GM20431 (cell line): ENCODE measurements around the gene MAEA.

Experiments used
- in situ Hi-C: fragments of 300-500 bp; cut with MseI, MboI; formaldehyde crosslinking; loops from one replicate; pipeline ENCODE4 v1.15.0; 2020; ENCODE audit warnings: low sequenced_read_pairs; ENCODE audit not compliant: unreplicated experiment

The MAEA gene

DNA sequence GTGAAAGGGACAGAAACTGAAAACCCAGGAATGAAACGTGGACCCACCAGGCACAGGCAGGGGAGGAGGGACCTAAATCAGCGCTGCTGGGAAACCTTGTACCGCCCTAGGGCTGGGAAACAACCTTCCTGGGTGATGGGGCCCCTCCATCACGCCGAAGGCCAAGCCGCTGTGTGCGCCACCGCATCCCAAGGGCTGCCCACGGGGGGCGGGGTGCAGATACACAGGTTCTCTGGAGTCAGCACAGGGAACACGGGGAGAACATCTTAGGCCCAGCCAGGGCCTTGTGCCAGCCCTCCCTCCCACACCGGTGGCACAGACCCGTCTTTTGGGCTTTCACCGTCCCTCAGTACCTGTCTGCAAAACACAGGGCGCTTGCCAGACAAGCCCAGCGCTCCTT, 70.3 kb downstream of the MAEA start:
- in situ Hi-C loops: loop anchor here (25.0 kb wide), 1 partner anchor 223 kb away; no protein-coding TSS in a partner anchor

DNA sequence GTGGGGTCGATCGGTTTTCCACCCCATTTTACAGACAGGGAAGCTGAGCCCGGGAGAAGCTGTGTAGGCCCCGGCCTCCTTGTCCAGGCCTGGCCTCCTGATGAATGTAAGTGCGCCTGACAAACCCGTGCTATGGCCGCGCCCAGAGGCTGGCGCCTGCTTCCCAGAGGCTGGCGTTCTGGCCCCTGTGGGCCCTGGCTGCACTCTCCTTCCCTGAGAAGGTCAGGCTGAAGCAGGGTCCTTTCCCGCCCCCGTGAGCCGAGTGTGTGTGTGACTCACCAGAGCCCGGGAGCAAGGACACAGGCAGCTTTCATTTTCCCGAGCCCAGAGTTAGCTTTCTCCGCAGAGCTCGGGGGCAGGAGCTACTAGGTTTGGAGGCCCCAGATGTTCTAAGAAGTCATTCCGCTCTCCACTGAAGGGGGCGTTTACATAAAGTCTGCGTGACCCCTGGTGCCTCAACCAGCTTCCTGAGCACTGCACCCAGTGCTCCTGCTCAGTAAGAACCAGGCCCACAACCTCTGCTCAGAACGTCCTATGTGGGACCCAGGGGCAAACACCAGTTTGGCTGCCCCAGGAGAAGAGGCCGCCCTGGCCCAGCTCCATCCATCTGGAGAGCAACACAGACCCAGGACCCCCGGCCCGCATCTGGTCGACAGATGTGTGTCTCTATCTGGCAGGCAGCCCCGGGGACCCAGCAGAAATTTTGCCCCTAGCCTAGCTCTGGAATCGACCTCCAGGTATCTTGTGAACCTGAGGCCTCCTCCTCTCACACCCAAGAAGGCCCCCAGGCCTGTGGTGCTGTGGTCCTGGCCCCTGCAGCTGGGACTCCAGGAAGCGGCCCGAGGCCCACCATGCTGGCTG, 71.0 kb downstream of the MAEA start:
- in situ Hi-C loops: loop anchor here (25.0 kb wide), 1 partner anchor 223 kb away; no protein-coding TSS in a partner anchor

DNA sequence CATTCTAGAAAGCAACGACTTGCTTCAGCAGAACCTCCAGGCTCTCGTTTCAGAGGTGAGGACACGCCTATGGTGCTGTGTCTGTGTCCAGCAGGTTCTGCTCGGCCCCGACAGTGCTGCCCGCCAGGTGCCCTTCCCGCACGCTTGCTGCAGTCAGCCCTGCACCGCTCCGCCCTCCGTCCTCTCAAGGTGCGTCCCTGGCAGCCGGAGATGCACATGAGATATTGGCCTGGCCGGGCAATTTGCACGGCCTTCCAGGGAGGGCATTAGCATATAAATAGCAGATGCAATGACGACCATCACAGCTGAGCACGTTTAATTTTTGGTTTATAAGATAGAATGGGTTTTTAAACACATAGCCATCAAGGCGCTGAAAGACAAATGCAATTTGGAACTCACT, 71.7 kb downstream of the MAEA start:
- in situ Hi-C loops: loop anchor here (25.0 kb wide), 1 partner anchor 224 kb away; no protein-coding TSS in a partner anchor

DNA sequence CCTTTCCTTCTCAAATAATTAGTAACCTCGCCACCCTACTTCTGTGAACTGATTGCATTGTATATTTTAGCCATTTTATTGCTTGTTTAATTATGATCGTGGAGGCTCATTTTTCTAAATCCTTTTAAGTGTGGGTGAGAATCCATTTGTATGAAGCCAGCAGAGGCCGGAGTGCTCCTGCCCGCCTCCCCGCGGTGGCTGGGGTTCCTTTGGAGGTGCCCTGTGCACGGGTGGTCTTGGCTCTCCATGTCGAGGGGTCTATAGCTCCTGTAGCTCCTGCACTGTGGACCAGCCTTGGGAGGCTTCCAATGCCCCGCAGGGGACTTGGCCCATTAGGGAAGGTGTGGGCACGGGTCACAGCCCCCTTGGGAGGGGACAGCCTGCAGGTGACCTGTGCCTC, 72.4 kb downstream of the MAEA start:
- in situ Hi-C loops: loop anchor here (25.0 kb wide), 1 partner anchor 225 kb away; no protein-coding TSS in a partner anchor

DNA sequence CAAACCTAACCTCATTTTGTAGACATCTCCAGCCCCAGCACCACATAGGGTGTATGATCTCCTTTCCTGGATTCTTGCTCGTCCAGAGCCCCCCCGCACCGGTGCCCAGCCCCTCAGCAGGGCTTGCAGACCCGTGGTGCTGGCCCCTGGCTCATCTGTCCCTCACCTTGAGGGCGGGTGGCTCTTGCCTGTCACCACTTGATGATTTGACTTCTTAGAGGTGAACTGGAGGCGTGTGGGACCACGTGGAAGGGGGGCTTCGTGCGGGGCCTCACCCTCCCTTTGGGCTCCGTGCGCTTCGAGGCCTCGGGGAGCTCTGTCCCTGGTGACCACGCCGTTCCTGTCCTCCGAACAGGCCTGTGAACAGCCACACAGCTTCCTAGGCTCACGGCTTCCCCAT, 72.8 kb downstream of the MAEA start:
- in situ Hi-C loops: loop anchor here (25.0 kb wide), 1 partner anchor 225 kb away; no protein-coding TSS in a partner anchor

DNA sequence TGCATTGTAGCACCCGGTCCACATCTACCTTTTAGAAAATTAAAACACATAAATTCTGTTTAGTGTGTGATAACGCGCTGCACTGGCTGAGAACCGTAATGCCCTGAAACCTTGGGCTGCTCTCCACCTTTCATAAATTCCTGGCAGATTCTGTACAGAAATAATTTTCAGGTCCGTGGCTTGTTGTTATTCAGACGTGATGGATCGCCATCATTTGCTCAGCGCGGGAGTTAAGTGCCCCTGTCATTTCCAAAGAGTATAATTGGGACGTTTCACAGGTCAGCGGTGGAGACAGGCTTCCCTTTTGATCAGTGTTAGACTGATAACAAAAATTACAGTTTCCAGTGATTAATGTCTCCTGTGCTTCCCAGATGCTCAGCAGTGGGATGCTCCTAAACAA, 73.8 kb downstream of the MAEA start:
- in situ Hi-C loops: loop anchor here (25.0 kb wide), 1 partner anchor 226 kb away; no protein-coding TSS in a partner anchor

DNA sequence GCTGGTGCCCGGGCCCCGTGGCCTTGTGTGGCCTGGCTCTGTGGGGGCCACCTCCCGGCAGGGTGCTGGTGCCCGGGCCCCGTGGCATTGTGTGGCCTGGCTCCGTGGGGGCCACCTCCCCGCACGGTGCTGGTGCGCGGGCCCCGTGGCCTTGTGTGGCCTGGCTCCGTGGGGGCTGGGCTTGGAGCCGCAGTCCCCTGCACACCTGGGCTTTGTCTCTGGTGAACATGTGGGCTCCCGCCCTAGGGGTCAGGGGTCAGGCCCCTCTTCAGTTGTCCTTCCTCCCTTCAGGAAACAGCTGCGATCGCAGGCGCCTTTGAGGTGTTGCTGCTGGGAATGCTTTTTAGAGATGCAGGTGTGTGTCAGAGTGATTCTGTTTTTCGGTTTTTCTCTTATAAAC, 74.5 kb downstream of the MAEA start:
- in situ Hi-C loops: loop anchor here (25.0 kb wide), 1 partner anchor 227 kb away; no protein-coding TSS in a partner anchor

DNA sequence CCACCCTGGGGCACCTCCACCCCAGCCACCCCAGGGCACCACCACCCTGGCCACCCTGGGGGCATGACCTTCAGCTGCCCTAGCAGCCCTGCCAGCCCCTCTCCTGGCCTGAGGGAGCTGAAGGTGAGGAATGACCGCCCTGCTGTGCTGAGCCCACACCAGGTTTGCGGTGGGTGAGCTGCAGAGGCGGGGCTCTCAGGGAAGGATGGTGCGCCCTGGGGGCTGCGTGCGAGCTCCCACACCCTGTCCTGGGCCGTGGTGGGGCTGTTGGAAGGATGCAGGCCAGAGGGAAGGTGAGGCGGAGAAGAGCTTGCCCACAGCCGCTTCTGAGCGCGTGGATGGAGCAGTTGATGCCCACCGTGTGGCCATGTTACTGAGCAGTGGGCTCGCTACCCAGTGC, 75.1 kb downstream of the MAEA start:
- in situ Hi-C loops: loop anchor here (25.0 kb wide), 1 partner anchor 227 kb away; no protein-coding TSS in a partner anchor

DNA sequence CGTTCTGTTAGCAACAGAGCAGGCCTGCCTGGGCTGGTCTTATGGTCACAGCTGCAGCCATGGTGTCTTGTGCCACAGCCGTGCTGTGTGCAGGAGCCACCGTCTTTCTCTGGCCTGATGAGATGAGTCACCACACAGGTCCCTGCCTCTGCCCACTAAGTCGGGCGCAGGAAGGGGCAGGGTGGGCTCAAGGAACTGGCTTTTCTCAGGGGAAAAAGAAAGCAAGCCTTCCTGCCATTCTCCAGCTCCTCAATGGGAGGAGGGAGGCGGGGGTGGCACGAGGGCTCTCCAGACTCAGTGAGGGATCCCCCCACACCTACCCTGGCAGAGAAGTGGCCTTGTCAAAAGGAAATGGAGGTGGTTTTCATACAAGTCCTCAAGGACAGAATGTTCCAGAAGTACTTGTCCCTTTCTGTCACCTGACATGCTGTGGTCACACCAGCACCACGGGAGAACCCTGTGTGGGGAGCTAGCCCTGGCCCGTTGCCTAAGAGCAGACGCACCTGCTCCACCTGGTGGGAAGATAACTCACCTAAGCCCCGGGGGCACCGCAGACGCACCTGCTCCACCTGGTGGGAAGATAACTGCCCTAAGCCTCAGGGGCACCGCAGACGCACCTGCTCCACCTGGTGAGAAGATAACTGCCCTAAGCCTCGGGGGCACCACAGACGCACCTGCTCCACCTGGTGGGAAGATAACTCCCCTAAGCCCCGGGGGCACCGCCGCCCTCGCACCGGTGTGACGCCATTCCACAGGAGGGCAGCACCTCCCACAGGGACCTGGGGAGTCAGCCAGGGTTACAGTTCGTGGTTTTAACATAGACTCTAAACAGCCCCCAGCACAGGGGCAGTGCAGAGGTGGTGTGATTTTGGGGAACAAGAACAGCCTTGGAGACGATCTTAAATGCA, 75.8 kb downstream of the MAEA start:
- in situ Hi-C loops: loop anchor here (25.0 kb wide), 1 partner anchor 228 kb away; no protein-coding TSS in a partner anchor

DNA sequence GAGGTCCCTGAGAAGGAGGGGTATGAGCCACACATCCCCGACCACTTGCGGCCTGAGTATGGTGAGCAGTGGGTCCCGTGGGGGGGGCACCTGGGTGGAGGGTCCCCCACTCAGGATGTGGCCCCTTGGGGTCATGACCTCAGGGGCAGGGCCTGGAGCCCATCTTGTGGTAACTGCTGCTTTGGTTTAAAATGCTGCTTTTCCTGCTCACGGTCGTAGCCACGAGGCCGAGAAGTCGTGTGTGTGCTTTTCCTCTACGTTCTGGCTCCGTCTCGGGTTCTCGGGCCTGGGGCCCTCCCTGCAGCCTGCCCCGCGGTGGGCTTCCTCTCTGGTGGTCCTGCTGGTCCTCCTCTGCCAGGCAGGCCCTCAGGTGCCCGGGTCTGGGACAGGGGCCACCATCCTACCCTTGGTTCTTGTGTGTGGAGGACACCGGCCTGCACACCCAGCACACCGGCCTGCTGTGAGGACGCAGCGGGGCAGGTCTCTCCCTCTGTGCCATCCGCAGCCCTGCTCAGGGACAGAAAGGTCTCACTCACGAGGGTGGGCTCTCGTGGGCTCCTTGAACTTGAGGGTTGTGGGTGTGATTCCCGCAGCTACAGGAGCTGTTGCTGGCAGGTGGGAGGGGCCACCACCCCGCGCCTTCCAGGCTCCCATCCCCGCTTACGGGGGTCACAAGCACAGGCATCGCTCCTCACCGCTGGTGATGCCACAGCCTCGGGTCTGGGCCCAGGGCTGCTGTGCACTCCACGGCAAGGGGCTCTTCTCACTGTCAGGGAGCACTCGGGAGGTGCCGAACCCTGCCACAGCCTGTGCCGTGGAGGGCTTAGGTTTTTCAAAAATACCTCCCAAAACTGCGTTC, 76.9 kb downstream of the MAEA start:
- in situ Hi-C loops: loop anchor here (25.0 kb wide), 1 partner anchor 229 kb away; no protein-coding TSS in a partner anchor

DNA sequence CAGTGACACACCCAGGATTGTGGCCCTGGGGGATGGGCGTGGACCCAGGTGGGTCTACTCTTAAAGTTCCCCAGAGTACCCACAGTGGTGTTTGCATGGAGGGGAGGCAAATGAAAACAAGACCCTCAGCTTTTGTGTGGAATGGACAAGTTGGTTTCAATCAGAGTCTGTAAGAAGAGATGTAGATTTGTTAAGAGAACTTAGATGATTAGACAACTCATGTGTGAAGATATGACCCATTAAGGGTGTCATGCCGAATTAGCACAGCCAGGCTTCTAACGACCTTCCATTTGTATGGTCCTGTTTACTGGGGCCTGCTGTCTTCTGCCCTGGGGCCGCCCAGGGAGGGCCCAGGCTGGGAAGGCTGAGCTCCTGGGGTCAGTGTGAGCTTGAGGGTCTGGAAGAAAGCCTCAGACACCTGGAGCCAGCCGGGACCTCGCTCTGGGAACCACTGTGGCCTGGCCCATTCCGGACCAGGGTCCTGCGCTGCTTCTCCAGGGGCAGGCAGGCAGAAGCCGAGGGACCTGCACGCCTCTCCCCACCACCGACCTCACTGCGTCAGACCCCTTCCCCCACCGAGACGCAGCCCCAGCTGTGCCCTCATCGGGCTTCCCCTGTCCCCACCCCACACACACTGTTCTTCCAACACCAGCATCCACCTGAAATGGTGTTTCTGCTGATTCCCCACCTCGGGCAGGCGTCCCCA, 77.7 kb downstream of the MAEA start:
- in situ Hi-C loops: loop anchor here (25.0 kb wide), 1 partner anchor 230 kb away; no protein-coding TSS in a partner anchor

DNA sequence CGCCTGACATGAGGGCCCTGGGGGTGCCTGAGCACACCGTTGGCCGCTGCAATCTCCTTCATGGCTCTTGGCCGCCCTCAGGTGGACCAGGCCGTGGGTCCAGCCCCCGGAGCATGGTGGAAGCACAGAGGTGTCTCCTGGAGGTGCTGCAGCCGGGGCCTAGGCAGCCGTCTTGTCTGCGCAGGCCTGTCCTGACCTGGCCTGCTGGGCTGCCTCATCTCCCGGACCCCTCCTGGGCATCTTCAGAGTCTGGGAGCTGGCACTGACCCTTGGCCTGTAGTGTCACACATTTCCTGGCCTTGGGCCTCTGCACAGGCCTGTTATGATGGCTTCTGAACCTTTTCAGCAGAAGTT, 78.2 kb downstream of the MAEA start:
- in situ Hi-C loops: loop anchor here (25.0 kb wide), 1 partner anchor 231 kb away; no protein-coding TSS in a partner anchor

DNA sequence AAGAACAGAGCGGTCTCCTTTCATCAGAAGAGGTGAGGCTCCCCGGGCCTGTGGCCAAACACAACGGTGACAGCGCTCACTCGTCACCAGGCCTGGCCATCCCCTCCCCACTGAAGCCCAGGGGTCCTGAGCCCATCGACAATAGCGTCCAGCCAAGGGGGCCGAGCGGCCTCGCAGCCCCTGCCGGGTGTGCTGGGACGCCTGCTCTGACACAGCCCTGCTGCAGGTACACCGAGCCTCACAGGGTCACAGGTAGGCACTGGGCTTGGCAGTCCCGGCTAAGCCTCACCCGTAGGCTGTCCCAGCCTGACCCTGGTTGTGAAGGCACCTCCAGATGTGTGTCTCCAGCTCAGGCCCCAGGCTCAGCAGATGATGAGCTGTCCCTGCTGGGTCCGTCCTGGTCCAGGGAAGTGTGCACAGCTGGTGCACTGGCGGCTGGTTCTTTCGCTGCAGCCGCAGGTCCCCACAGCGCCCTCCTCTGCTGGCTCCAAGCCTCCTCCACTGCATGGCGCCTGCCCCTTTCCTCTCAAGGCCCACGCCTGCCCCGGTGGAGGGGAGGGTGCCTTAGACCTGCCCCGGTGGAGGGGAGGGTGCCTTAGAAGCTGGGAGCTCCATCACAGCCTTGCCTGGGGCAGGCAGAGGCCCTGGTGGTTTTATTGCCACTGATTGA, 78.9 kb downstream of the MAEA start:
- in situ Hi-C loops: loop anchor here (25.0 kb wide), 1 partner anchor 231 kb away; no protein-coding TSS in a partner anchor

DNA sequence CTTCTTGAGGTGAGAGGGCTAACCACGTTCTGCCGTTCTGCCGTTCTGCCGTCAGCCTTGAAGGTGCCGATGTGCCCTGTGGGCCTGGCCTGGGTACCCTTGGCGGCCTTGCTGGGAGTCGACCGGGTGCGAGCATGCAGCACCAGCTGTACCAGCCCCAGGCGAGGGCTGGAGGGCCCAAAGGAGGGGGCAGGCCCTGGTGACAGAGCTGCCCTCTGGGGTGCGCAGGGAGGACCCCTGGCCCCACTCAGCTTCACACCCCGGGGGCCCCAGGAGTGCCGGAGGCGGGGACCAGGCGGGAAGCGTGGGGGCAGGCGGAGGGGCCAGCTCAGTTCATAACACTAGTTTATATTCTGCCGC, 79.4 kb downstream of the MAEA start:
- in situ Hi-C loops: loop anchor here (25.0 kb wide), 1 partner anchor 232 kb away; no protein-coding TSS in a partner anchor

DNA sequence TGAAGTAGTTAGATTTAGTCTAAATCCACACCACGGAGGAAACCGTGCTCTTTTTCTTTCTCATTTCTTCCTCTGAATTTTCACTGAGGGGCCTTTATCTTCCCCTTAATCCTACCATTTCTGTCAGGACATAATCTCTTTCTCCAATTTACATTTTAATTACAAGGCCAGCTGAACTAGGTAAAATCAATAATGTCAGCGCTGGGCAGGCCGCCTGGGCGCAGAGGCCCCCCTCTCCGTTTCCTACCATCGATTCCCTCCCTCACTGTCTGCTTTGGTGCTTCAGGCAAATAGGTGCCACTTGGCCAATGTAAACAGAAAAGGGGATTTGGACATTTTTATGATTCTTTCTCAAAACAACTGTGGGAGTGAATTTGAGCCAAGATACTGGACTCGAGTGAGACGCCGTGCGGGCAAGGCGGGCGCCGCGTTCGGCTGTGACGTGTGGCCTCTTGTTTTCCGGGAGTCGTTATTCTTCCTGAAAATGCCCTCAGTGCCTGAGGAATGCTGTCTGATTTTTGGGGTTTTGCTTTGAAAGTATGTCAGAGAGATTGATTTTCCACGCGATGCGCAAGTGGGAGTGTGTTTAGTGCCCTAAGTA, 79.9 kb downstream of the MAEA start:
- in situ Hi-C loops: loop anchor here (25.0 kb wide), 1 partner anchor 232 kb away; no protein-coding TSS in a partner anchor

DNA sequence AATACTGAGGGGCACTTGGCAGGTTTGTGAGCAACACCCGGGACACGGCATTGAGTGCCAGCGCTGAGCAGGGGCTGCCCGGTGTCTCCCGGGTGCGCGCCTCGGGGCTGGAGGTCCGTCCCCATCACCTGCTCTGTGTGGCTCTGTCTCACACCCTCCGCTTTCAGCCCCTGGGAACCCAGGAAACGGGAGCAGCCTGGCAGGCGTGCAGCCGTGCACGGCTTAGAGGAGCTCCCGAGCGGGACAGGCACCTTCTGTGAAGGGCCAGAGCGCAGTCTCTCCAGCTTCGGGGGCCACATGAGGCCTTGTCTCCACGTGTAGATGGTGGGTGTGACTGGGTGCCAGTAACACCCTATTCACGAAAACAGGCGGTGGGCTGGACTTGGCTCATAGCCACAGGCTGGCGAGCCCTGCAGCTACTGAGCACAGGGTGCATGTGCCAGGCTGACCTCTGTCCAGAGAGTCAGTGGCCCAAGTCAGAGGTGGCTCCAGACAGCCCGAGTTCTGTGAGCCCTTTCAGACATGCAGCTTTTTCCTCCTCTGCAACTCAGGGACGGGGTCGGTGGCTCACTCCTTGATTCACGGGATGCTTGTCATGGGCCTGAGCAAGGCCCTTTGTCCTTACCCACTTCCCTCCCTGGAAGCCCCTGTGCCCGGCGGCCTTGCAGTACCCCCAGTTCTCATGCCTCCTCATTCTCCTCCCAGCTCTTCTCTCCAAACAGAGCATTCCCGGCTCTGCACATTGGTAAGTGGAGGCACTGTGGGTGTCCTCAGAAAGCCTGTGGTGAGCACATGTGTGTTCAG, 80.8 kb downstream of the MAEA start:
- in situ Hi-C loops: loop anchor here (25.0 kb wide), 1 partner anchor 233 kb away; no protein-coding TSS in a partner anchor
